ENCODE measurements around the gene SLC4A1AP. TPM values are rescaled to one million over a fixed set of nuclear protein-coding genes. Genes with fewer than 3 reads are reported as not detected.

The SLC4A1AP gene
- total RNA-seq, 1 experiment from 2014 or later, result 19.8 TPM

DNA sequence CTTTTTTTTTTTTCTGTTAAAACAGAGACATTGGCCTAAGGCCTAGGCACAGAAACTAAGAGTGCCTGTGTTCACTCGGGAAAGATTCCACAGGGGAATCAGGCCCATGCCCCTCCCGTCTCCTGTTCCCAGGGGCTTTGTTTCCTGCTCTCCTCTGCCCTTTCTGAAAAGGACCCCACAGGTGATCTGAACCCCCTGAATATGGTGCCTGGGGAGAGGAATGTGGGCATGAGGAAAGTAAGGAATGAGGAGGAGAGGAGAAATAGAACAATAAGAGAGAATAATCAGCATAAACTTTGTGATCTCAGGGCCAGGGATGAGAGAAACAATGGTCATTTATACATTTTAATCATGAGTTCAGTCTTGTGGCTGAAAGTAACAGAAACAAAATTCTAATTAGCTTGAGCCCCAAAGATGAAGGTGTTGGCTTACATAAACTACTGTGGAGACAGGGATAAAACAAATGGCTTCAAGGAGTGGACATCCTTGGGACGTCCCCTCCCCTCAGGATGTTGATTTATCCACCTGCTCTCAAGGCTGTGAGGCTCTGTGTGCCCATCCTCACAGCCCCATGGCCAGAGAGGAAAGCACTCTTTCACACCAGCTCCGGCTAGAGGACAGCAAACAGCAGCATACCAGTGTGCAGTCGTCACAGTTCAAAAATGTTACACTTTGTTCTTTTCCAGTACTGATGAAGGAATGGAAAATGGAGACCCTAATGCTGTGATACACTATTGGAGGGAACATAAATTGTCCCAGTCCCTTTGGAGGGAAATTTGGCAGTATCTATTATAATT is 61.4 kb downstream of the SLC4A1AP start:
- no peaks in the 10 kb centered on the region for H3K79me2 ChIP-seq (ENCODE audit: insufficient read depth, low read length)
- no peak overlapping the region for H3K4me2 ChIP-seq (ENCODE audit: low read length)
- ChIA-PET CTCF (interaction anchor here (2.5 kb wide), 1 partner anchor 29 kb away, joined by 26 read pairs; no protein-coding TSS in a partner anchor), RAD21 (ENCODE audit: low non-redundant PET in 1 of 2, low total read pairs in 2 of 2, uncharacterized antibody in 2 of 2, unreplicated experiment in 2 of 2) (no interaction called here), POLR2A (interaction anchor here (2.4 kb wide), 1 partner anchor 28 kb away, joined by 14 read pairs; no protein-coding TSS in a partner anchor)
- ATAC-seq (no peak), DNase-seq (ENCODE audit: low read depth, low spot score) (no peak)
- H3K27ac ChIP-seq (ENCODE audit: low read depth, low read length), result no peak overlapping the region
- no peaks in the 10 kb centered on the region for H3K9me2 ChIP-seq (ENCODE audit: insufficient read depth)
- H3K4me3 ChIP-seq (replicated peaks in 1 of 2; ENCODE audit: low read depth in 1 of 2, low read length in 2 of 2), result no peak overlapping the region
- no peaks in the 10 kb centered on the region for H3K27me3 ChIP-seq (ENCODE audit: insufficient read depth, low read length)
- H3K36me3 ChIP-seq (ENCODE audit: control insufficient read depth in 1 of 2, insufficient read depth in 2 of 2, low read length in 2 of 2), result no peaks in the 10 kb centered on the region
- no peak for TF ChIP-seq EZH2phosphoT487 (IDR thresholded peaks at IDR 0.05; ENCODE audit: borderline replicate concordance)
- TF ChIP-seq SRF (IDR thresholded peaks at IDR 0.05; ENCODE audit: low read depth), result no peak
- TF ChIP-seq ZFX (IDR thresholded peaks at IDR 0.05), result no peak
- TF ChIP-seq SIN3A (IDR thresholded peaks at IDR 0.05; ENCODE audit: low read depth), result no peak
- no peak for TF ChIP-seq ZNF274 (IDR thresholded peaks at IDR 0.05; ENCODE audit: low read depth, low read length)
- no peak for TF ChIP-seq MAX (IDR thresholded peaks at IDR 0.05)
- TF ChIP-seq CBX3 (IDR thresholded peaks at IDR 0.05; ENCODE audit: low read depth), result no peak
- TF ChIP-seq RAD21 (IDR thresholded peaks at IDR 0.05; ENCODE audit: low read depth), result no peak
- TF ChIP-seq YY1 (IDR thresholded peaks at IDR 0.05; ENCODE audit: extremely low read depth, insufficient replicate concordance, low read depth, low read length), result no peak
- no peaks in the 10 kb centered on the region for H3K9me3 ChIP-seq (ENCODE audit: control insufficient read depth in 1 of 2, insufficient read depth in 1 of 2, low read depth in 1 of 2, low read length in 2 of 2)
- H3K4me1 ChIP-seq (ENCODE audit: control insufficient read depth in 1 of 2, insufficient read depth in 2 of 2, low read length in 2 of 2), result peaks cover 21 to 56% of the 10 kb centered on the region in 2 experiments
- BruUV-seq (replicated peaks), result no TSS peak
- intact Hi-C loops (cut with micrococcal nuclease), result no loop called here
- no peak overlapping the region for H2AFZ ChIP-seq (ENCODE audit: low read depth, low read length, poor library complexity, severe bottlenecking)
- H3K9ac ChIP-seq (ENCODE audit: low read length), result no peak overlapping the region
- no peaks in the 10 kb centered on the region for H4K20me1 ChIP-seq (ENCODE audit: insufficient read depth)

- ChIA-PET CTCF (no interaction called here), POLR2A (interaction anchor here (1.0 kb wide), 1 partner anchor 25 kb away, joined by 3 read pairs; no protein-coding TSS in a partner anchor), RAD21 (ENCODE audit: low non-redundant PET in 1 of 2, low total read pairs in 2 of 2, uncharacterized antibody in 2 of 2, unreplicated experiment in 2 of 2) (interaction anchor here in 1 of 2 experiments (0.6 kb wide), 1 partner anchor 1093 kb away, joined by 3 read pairs; no protein-coding TSS in a partner anchor)
- no peaks in the 10 kb centered on the region for H3K79me2 ChIP-seq (ENCODE audit: insufficient read depth, low read length)
- intact Hi-C loops (cut with micrococcal nuclease), result no loop called here
- no peak overlapping the region for H3K9ac ChIP-seq (ENCODE audit: low read length)
- H3K4me3 ChIP-seq (replicated peaks in 1 of 2; ENCODE audit: low read depth in 1 of 2, low read length in 2 of 2), result no peak overlapping the region
- BruUV-seq (replicated peaks), result no TSS peak
- no peaks in the 10 kb centered on the region for H3K9me3 ChIP-seq (ENCODE audit: control insufficient read depth in 1 of 2, insufficient read depth in 1 of 2, low read depth in 1 of 2, low read length in 2 of 2)
- TF ChIP-seq SIN3A (IDR thresholded peaks at IDR 0.05; ENCODE audit: low read depth), result no peak
- no peak for TF ChIP-seq EZH2 (IDR thresholded peaks at IDR 0.05)
- TF ChIP-seq ELF1 (IDR thresholded peaks at IDR 0.05; ENCODE audit: borderline replicate concordance, low read depth), result no peak
- no peak for TF ChIP-seq CBX3 (IDR thresholded peaks at IDR 0.05; ENCODE audit: low read depth)
- no peak for TF ChIP-seq ZNF274 (IDR thresholded peaks at IDR 0.05; ENCODE audit: low read depth, low read length)
- no peak for TF ChIP-seq ATF3 (IDR thresholded peaks at IDR 0.05)
- TF ChIP-seq SRF (IDR thresholded peaks at IDR 0.05; ENCODE audit: low read depth), result no peak
- TF ChIP-seq EGR1 (IDR thresholded peaks at IDR 0.05; ENCODE audit: low read depth), result no peak
- no peak for TF ChIP-seq YY1 (IDR thresholded peaks at IDR 0.05; ENCODE audit: extremely low read depth, insufficient replicate concordance, low read depth, low read length)
- TF ChIP-seq FOSL1 (IDR thresholded peaks at IDR 0.05; ENCODE audit: low read depth), result no peak
- TF ChIP-seq SP1 (IDR thresholded peaks at IDR 0.05; ENCODE audit: low read depth), result no peak
- TF ChIP-seq ZFX (IDR thresholded peaks at IDR 0.05), result no peak
- no peak for TF ChIP-seq POLR2AphosphoS5 (IDR thresholded peaks at IDR 0.05; ENCODE audit: low read depth, low read length)
- TF ChIP-seq JUND (IDR thresholded peaks at IDR 0.05), result no peak
- no peak for TF ChIP-seq CTCF (IDR thresholded peaks at IDR 0.05 in 2 of 3, conservative IDR thresholded peaks at IDR 0.05 in 1 of 3; ENCODE audit: borderline replicate concordance in 1 of 3, insufficient read depth in 1 of 3, low read depth in 2 of 3, low read length in 2 of 3)
- no peak for TF ChIP-seq CEBPB (IDR thresholded peaks at IDR 0.05; ENCODE audit: low read depth)
- no peaks in the 10 kb centered on the region for H3K36me3 ChIP-seq (ENCODE audit: control insufficient read depth in 1 of 2, insufficient read depth in 2 of 2, low read length in 2 of 2)
- no peak overlapping the region for H2AFZ ChIP-seq (ENCODE audit: low read depth, low read length, poor library complexity, severe bottlenecking)
- H3K27ac ChIP-seq (ENCODE audit: low read depth, low read length), result no peak overlapping the region
- ATAC-seq, result no peak
- H3K4me2 ChIP-seq (ENCODE audit: low read length), result no peak overlapping the region
- no peak for DNase-seq (ENCODE audit: low read depth, low spot score)
- H3K9me2 ChIP-seq (ENCODE audit: insufficient read depth), result no peaks in the 10 kb centered on the region
- H3K27me3 ChIP-seq (ENCODE audit: insufficient read depth, low read length), result no peaks in the 10 kb centered on the region
- H3K4me1 ChIP-seq (ENCODE audit: control insufficient read depth in 1 of 2, insufficient read depth in 2 of 2, low read length in 2 of 2), result peaks cover 1 to 35% of the 10 kb centered on the region in 2 experiments
- no peaks in the 10 kb centered on the region for H4K20me1 ChIP-seq (ENCODE audit: insufficient read depth)
These were observed 63.6 kb downstream of the SLC4A1AP start for GRCh38 chr2:27727257-27727656.

Measured in HCT116 (cell line).